ENCODE results near the gene NOTCH4.
"Not testable (repeated sequence)": the region's sequence is repeated elsewhere in the genome, so short reads cannot be mapped to it uniquely, and the experiment has no call there.

NOTCH4 gene

DNA sequence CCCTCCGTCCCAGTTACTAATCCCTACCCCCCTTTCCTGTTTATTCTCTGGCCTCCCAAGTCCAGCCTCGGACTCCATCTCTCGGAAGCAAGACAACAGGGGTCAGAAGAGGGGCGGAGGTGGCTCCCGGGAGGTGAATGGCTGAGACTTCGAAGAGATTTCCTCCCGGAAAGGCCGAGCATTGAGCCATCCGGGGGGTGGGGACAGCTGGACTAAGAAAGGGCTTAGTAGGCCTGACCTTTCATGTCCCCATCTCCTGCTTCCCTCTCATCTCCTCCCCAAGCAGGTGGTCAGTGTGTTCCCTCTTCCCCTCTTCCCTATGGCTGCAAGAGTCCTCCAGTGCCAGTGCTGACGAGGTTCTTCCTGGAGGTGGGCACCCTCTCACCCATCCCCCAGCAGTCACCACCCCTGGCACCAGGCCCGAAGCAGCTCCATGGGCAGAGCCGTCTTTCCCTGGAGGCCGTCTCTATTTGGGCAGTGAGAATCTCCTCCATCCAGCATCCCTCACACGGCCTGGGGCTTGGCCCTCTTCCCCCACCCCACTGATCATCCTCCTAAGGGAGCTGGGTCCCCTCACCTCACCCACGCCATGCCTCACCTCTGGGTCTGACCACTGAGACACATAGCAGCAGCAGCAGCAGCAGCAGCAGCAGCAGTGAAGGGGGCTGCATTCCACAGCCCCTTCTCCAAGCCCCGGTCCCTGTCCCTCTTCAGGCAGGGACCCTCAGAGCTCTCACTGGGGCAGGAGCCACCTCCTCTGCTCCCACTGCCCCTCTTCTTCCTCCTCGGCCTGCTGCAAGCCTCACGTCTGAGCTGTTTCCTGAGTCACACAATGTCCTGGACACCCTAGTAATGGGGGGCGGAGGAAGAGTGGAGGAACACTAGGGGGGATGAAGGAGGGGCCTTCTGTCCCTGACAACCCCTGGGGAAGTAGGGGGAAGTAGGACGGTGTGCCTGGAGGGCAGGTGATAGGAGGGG is at the start of gene NOTCH4:
Gene NOTCH4, minus strand, starts transcription at position 810 of the 978 bp plus-strand sequence. Its CDS starts 139 bp downstream, at position 671.
- no peak for DNase-seq (ENCODE audit: low read depth in 1 of 2, low spot score in 1 of 2)

DNA sequence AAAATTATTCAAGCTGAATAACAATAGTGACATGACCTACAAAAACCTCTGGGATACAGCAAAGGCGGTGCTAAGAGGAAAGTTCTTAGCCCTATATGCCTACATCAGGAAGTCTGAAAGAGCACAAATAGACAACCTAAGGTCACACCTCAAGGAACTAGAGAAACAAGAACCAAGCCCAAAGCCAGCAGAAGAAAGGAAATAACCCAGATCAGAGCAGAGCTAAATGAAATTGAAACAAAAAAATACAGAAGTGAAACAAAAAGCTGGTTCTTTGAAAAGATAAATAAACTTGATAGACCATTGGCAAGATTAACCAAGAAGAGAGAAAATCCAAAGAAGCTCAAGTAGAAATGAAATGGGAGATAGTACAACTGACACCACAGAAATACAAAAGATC is 47.6 kb upstream of the NOTCH4 start:
- no peak for DNase-seq (ENCODE audit: low read depth in 1 of 2, low spot score in 1 of 2)

DNA sequence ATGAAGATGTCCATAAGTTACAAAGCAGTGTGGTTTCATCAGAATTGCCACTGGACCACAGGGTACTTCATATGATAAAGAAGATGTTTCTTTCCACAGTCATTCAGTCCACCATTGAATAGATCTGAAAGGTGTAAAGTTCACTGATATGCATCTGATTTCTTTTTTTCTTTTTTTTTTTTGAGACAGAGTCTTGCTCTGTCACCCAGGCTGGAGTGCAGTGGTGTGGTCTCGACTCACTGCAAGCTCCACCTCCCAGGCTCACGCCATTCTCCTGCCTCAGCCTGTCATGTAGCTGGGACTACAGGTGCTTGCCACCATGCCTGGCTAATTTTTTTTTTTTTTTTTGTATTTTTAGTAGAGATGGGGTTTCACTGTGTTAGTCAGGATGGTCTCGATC is 44.6 kb upstream of the NOTCH4 start:
- not testable (repeated sequence) for DNase-seq (ENCODE audit: low read depth in 1 of 2, low spot score in 1 of 2)

DNA sequence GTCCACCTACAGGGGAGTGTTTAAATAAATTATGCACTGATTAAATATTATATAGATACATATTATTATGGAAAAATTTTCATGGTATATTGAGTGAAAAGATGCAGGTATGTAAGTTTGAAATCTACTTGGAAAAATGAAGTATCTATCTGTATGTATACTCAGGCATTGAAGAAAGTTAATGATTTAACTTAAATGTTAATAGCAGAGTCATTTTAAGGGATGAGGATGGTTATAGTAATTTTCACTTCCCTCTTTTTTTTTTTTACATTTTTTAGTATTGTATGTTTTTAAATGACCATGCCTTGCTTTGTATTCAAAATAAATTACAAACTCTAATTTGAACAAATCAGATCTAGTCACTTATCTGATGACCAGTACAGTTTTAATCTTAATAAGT is 43.2 kb upstream of the NOTCH4 start:
- no peak for DNase-seq (ENCODE audit: low read depth in 1 of 2, low spot score in 1 of 2)

DNA sequence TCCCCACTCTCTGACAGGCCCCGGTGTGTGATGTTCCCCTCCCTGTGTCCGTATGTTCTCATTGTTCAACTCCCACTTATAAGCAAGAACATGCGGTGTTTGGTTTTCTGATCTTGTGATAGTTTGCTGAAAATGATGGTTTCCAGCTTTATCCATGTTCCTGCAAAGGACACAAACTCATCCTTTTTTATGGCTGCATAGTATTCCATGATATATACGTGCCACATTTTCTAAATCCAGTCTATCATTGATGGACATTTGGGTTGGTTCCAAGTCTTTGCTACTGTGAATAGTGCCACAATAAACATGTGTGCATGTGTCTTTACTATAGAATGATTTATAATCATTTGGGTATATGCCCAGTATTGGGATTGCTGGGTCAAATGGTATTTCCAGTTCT is 33.4 kb upstream of the NOTCH4 start:
- DNase-seq (ENCODE audit: low read depth in 1 of 2, low spot score in 1 of 2), result not testable (repeated sequence)

DNA sequence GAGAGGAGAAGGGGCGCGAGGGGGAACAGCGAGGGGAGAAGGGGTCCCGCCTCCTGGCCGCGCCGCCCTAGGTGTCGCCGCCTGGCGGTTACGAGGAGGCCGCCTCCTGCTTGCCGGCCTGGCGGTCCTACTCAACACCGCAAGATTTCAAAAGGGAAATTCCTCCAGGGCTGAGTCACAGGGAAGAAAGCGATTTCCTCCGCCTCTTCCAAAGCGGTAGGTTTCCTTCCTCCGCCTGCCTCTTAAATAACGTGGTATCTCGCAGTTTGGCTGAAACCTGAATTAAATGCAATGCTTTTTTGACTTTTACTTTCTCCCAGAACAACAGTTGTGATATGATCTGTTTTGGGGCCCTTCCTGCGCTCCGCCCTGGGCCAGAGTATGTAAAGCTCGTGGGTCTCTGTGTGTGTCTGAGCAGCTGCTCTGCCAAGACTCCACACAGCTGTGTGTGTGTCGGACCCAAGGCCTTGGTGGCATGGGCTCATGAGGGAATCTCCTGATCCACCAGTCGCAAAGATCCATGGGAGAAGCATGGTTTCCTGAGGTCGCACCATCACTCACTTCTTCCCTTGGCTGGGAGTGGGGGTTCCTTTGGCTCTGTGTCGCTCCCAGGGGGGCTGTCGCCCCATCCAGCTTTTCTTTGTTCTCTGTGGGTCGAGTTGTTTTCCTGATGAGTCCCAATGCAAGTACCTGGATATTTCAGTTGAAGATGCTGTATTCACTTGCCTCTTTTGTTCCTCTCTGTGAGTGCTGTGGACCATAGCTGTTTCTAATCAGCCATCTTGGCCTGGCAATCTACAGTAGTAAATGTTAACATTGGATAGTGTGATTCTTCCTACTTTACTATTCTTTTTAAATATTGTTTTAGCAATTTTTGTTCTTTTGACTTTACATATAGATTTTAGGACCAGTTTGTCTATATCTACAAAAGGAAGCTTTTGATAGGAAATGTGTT is 31.6 kb upstream of the NOTCH4 start:
- peak; percentile 7 to 50 for DNase-seq (ENCODE audit: low read depth in 1 of 2, low spot score in 1 of 2)

DNA sequence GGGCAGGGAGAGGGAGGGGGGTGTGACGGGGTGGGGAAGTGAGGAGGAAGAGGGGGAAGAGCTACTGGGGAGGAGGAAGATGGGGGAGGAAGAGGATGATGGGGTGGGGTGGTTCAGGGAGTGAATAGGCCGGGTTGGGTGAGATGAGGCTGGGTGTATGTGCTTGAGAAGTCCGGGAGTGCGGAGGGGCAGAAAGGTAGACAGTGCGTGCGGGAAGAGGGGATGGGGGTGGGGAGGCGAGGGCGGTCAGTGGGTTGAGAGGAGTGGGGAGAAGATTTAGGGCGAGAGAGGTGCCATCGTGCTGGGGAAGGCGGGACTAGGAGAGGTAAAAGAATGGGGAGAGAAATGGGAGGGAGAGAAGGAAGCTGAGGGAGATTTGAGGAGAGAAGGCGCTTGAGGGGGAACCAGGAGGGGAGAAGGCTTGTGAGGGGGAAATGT is 30.9 kb upstream of the NOTCH4 start:
- DNase-seq (ENCODE audit: low read depth in 1 of 2, low spot score in 1 of 2), result no peak

DNA sequence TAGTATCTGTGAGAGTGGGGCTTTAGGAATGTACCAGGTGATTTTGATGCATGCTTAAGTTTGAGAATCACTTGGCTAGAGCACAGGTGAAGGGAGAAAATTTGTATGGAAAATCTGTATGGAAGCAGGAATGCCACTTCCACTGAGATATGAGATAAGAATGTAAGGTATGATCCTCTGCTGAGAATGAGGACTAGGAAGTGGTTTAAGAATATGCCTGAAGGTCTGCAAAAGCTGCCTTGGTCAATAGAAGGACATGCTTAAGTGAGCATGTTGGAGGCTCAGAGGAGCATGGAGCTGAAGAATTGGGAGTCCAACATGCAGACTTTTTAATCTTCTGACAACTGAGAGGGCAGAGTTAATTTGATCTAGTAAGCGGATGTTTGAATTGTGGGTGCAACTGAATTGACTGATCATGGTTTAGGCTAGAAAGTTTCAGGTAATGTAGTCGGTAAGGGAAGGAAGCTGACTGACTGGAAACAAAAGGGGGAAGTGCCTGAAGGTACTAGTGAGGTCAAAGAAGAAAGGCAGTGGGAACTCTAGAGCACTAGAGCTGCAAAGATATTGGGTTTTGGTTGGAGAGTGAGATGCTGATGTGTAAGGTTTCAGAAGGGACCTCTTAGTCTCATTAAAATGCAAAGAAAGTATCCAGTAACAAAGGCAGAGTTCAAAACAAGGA is 28.6 kb upstream of the NOTCH4 start:
- no peak for DNase-seq (ENCODE audit: low read depth in 1 of 2, low spot score in 1 of 2)

DNA sequence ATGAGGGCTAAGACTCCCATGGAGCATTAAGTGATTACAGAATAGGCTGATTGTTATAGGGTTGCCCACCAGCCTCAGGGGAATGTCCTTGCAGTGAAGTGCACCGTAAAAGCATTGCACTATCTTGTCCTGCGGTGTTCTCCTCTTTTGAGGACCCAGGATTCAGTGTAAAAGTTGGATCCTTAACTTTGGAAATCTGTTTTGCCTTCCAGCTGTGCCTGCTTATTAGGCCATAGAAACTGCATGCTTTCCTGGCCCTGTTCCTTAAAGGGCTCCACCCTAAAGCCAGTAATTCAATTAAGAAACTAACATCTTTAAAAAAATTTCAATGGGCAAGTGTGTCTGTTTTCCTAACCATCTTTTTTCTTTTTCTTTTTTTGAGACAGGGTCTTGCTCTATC is 25.4 kb upstream of the NOTCH4 start:
- no peak for DNase-seq (ENCODE audit: low read depth in 1 of 2, low spot score in 1 of 2)

DNA sequence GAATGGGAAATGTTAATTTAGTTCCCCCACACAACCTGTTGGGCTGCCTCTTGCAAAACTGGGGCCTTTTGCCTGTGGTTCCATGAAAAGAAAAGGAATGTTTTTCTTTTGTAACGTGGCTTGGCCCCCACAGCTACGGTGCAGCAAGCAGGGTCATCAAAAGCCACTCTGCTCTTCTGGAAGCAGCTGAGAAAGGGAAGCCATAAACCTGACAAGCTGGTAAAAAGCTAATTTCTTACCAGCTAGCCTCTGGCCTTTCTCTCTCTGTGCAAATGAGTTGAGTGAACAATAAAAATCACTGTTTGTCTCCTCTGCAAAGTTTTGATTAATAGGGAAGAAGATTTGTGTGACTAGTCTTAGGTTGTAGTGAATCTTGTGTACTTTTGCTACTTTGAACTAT is 23.5 kb upstream of the NOTCH4 start:
- no peak for DNase-seq (ENCODE audit: low read depth in 1 of 2, low spot score in 1 of 2)

DNA sequence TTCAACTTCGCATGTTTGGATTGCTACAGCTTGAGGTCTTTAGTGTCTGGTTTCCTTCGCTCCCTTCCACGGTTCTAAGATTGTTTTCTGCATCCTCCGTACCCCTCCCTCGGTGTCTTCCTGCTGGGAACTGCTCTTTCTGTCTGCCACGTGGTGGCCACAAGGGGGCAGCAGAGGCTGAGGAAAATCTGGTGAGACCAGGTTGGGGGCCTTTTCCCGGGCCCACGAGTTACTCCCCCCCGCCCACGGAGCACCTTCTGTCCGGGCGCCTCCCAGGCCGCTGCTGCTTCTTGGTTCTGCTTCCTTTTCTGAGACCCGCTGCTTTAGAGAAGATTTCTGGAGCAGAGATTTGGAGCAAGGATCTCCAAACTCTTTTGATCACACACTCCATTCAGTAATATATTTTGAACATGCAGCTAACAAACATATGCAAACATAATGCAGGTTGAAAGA is 21.1 kb upstream of the NOTCH4 start:
- peak; percentile 51 to 53 for DNase-seq (ENCODE audit: low read depth in 1 of 2, low spot score in 1 of 2)

DNA sequence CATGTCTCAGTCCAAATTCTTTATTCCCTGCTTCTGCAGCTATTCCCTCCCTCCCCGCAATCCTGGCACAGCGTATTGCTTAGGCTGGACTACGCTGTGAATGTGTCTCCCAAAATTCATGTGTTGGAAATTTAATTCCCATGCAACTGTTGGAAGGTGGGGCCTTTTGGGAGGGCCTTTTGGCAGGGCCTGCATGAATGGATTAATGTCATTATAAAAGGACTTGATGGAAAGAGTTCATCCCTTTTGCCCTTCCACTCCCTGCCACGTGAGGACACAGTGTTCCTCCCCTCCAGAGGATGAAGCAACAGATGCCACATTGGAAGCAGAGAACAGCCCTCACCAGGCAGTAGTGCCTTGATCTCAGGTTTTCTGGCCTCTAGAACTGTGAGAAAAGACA is 20.4 kb upstream of the NOTCH4 start:
- DNase-seq (ENCODE audit: low read depth in 1 of 2, low spot score in 1 of 2), result no peak

DNA sequence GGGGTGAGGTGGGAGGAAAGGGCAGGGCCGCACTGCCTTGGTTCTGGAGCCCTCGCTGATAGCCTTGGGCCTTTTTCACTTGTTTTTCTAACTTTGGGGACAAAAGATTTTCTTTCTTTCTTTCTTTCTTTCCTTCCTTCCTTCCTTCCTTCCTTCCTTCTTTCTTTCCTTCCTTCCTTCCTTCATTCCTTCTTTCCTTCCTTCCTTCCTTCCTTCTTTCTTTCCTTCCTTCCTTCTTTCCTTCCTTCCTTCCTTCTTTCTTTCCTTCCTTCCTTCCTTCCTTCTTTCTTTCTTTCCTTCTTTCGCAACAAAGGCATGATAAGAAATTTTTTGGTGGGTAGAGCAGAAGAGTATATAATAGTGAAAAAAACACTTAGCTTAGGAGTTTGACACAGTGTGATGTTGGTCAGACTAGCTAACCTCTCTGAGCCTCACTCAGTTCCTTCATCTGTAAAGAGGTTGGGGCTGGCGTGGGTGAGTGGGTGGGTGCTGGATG is 18.5 kb upstream of the NOTCH4 start:
- DNase-seq (ENCODE audit: low read depth in 1 of 2, low spot score in 1 of 2), result not testable (repeated sequence)

DNA sequence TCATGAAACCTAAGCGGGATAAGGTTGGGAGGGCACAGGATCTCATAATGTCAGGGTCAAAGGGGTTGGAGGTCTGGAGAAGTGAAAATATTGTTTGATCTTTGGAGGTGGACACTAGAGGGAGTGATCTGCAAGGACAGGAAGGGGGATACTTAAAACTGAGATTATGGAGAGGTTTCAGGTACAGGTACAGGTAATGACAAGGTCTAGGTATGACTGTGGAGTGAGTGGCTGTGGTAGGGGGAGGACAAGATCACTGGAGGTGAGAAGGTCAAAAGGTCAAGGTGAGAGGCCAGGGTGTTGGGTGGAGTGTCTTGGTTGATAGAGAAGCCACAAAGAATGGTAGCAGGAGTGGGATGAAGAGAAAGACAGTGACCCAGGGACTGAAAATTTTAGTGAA is 16.8 kb upstream of the NOTCH4 start:
- no peak for DNase-seq (ENCODE audit: low read depth in 1 of 2, low spot score in 1 of 2)

DNA sequence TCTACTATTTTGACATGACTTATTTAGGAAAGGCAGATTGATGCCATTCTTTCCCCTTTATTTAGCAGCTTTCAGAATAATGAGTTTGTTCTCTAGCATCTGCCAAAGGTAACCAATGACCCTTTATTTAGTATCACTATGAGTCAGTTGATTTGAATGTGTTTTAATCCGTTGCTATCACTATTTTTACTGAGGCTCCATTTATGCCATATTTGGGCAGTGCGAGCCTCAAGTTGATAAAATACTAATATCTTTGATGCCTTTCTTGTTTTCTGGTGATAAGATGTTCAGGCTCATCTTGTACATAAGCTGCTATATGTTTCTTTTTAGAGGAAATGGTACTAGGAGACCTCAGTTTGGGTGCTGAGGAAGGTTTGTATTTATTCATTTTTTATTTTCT is 15.6 kb upstream of the NOTCH4 start:
- DNase-seq (ENCODE audit: low read depth in 1 of 2, low spot score in 1 of 2), result no peak

DNA sequence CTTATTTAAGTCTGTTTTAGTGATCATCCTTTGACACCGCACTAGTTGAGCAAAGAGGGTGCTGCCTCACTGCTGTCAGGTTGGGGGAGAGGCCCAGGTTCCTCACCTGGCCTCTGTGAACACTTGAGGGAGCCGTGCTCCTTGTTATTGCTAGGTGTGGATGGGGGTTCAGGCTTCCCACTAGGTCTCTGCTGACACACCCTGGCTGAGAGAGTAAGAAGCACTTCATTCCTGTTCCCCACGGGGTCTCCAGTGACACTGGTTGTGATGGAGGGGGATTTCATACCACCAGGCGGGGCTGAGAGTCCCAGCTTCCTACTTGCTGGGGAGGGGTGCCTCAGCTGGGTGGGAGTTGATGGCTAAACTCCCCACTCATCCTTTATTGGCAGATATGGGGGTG is 11.1 kb upstream of the NOTCH4 start:
- no peak for DNase-seq (ENCODE audit: low read depth in 1 of 2, low spot score in 1 of 2)

DNA sequence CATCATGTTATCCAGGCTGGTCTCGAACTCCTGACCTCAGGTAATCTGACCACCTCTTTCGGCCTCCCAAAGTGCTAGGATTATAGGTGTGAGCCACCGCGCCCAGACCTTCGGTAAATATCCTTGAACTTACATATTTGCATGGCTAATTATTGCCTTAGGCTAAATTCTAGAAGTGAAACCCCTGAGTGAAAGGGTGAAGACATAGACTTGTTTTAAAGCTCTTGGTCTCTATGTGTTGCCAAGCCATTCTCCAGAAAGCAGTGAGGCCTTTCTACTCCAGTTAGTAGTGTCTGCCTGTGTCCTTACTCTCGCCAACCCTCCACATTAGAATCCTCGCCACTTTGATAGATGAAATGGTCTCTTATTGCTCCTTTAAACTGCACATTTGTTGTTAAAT is 2.6 kb upstream of the NOTCH4 start:
- DNase-seq (ENCODE audit: low read depth in 1 of 2, low spot score in 1 of 2), result no peak

DNA sequence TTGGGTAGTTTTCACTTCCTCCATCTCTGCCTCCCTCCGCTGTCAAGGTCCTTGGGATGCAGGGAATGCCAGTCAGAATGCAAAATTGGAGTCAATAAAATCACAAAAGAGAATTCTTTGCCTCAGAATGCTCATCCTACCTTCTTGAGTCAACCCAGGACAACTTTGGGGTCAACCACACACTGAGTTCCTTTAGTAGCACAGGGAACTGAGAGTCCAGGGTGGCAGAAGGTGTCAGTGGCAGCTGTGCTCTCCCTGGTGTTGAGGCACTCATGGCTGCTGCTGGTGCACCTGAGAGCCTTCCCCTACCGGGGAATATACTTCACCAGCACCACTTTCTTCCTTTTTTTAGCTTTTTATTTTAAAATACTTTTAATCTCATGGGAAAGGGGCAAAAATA is 829 bp upstream of the NOTCH4 start:
- DNase-seq (ENCODE audit: low read depth in 1 of 2, low spot score in 1 of 2), result no peak

DNA sequence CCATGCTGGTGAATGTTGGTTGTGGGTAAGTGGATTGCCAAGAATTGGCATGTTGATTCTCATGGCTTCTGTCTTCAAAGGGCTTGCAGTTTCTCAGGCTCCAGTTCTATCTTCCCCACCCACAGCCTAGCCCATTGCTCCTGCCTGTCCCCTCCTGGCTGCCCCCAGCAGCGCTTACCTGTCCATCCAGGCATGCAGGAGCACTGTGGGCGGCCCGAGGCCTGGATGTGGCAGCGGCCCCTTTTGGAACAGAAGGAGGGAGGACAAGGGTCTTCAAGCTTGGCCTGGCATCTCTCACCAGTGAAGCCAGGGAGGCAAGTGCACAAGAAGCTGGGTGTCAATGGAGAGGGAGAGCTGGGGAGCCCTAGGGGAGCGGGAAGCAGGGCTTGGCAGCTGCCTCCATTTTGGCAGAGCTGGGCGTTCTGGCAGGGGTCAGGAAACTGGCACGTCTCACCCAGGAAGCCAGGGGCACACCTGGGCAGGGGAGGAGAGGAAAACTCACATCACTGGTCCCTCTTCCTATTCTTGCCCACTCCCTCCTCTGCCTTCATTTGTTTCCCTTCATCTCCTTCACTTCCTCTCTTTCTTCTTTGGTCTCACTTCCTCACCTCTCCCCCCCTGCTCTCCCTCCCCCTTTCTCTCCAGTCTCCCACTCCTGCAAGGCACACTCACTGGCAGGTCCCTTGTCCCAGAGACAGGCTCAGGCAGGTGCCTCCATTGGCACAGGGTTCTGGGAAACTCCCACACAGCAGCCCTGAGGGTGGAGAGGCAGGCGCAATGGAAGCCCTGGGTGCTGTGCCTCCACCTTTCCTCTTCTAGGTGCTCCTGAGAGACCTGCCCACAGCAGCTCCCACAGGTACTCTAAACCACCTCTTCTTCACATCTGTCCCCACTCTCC is 1.3 kb downstream of the NOTCH4 start:
- DNase-seq (ENCODE audit: low read depth in 1 of 2, low spot score in 1 of 2), result no peak

DNA sequence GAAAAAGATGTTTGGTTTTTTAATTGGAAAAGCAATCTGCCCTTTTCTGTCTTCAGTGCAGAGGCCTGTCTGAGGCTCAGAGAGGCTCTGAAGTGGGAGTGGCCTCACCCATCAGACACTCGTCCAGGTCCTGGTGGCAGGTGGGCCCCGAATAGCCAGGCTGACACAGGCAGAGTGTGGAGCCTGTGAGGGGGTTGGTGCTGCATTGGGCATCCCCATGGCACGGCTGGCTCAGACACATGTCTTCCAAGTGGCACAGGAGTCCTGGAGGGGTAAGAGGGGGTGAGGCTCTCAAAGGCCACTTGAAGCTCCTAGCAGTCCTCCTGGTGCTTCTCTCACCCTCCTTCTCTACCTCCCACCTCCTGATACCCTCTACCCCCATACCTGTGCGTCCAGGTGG is 3.8 kb downstream of the NOTCH4 start:
- no peak for DNase-seq (ENCODE audit: low read depth in 1 of 2, low spot score in 1 of 2)
